GM12872 (cell line): ENCODE results near the gene DOK6.

ENCODE experiments used
- CTCF ChIP-seq: IDR thresholded peaks from 3 replicates; pipeline ENCODE4 v1.5.1; 2011; ENCODE audit warnings: low read depth, mild to moderate bottlenecking, low read length, moderate library complexity; ENCODE audit not compliant: insufficient read depth

The DOK6 gene

GRCh38 chr18:69755856-69756496 lies 355.3 kb downstream of the DOK6 start:
- no peak for TF ChIP-seq CTCF

- no peak for TF ChIP-seq CTCF
Measured at GRCh38 chr18:69757733-69758132, 357.0 kb downstream of the DOK6 start.

GRCh38 chr18:69758458-69758857 lies 357.8 kb downstream of the DOK6 start:
- TF ChIP-seq CTCF, result no peak

- no peak for TF ChIP-seq CTCF
Measured at GRCh38 chr18:69759046-69759445, 358.4 kb downstream of the DOK6 start.

- no peak for TF ChIP-seq CTCF
Measured at GRCh38 chr18:69763002-69763401, 362.3 kb downstream of the DOK6 start.

GRCh38 chr18:69763821-69764220 lies 363.1 kb downstream of the DOK6 start:
- no peak for TF ChIP-seq CTCF

GRCh38 chr18:69770238-69770637 lies 369.6 kb downstream of the DOK6 start:
- no peak for TF ChIP-seq CTCF
